PC-3 (cell line): ENCODE results near the gene ZER1.

Experiments used
- CTCF ChIP-seq: fragments of 300-600 bp; sonication (generic); conservative IDR thresholded peaks from 2 replicates; pipeline ENCODE4 v1.5.1; 2017; ENCODE audit warnings: antibody characterized with exemption, low read depth, mild to moderate bottlenecking, low read length
- EZH2 ChIP-seq: fragments of 300-600 bp; sonication (generic); IDR thresholded peaks from one replicate; pipeline ENCODE4 v1.6.1; 2017; ENCODE audit warnings: antibody characterized with exemption, mild to moderate bottlenecking, low read length; ENCODE audit not compliant: unreplicated experiment
- EZH2phosphoT487 ChIP-seq: fragments of 300-600 bp; sonication (generic); IDR thresholded peaks from 2 replicates; pipeline ENCODE4 v1.6.1; 2018; ENCODE audit warnings: mild to moderate bottlenecking, antibody characterized with exemption, low read length, borderline replicate concordance

- TF ChIP-seq CTCF: no peak
- no peak for TF ChIP-seq EZH2
- no peak for TF ChIP-seq EZH2phosphoT487
These were observed 59.0 kb downstream of the ZER1 start for GRCh38 chr9:128712451-128713410.
